Endothelial cell of umbilical vein (primary cell): ENCODE results near the gene RGS17. TPM values are rescaled to one million over a fixed set of nuclear protein-coding genes. Genes with fewer than 3 reads are reported as not detected.

Experiments
- BruUV-seq: library from RNA; stranded (reverse); fragments of 400-500 nt; replicated peaks from 2 replicates; lab custom pipeline; 2021; lab: Mats Ljungman, UMichigan
- CTCF ChIA-PET: fragments of 300-600, 350-600 bp; sonication (Branson Sonifier 250); formaldehyde crosslinking; loops from one replicate; lab custom pipeline; 2021; ENCODE audit warnings: antibody characterized with exemption, inconsistent platforms; lab: Charles Lee
- POLR2A ChIA-PET: fragments of 300-600, 350-600 bp; sonication (Branson Sonifier 250); formaldehyde crosslinking; loops from one replicate; lab custom pipeline; 2021; ENCODE audit warnings: antibody characterized with exemption, inconsistent platforms; lab: Charles Lee
- DNase-seq: peaks from one replicate; pipeline ENCODE4 v3.0.0-alpha.2; 2011; ENCODE audit warnings: low read depth, low spot score
- FAIRE-seq: peaks from 2 replicates; lab custom pipeline; 2011; peaks lifted over from hg19 to GRCh38; lab: Jason Lieb, UNC
- H2AFZ ChIP-seq: 2 replicates; pipeline ENCODE4 v1.6.0; 2012; ENCODE audit warnings: low read depth, low read length, control low read depth, inconsistent platforms
- H3K27ac ChIP-seq: 2 replicates; pipeline ENCODE4 v1.5.1; 2011; ENCODE audit warnings: low read depth, mild to moderate bottlenecking, control low read depth, low read length, moderate library complexity; ENCODE audit not compliant: insufficient read depth
- H3K27me3 ChIP-seq, 2 experiments: 2 replicates each; pipeline versions ENCODE4 v1.6.0 to v1.6.1; 2011; ENCODE audit warnings: low read length in 2 of 2, mixed read lengths in 1 of 2; ENCODE audit not compliant: control insufficient read depth in 2 of 2, insufficient read depth in 2 of 2
- H3K36me3 ChIP-seq, 2 experiments: 2 replicates in 1 of 2; 3 replicates in 1 of 2; pipeline ENCODE4 v1.5.1; 2011; ENCODE audit warnings: low read length in 2 of 2, mild to moderate bottlenecking in 1 of 2, moderate library complexity in 1 of 2; ENCODE audit not compliant: control insufficient read depth in 2 of 2, insufficient read depth in 2 of 2; ENCODE audit errors: extremely low read depth in 1 of 2
- H3K4me1 ChIP-seq: 3 replicates; pipeline ENCODE4 v1.5.1; 2011; ENCODE audit warnings: mild to moderate bottlenecking, low read length; ENCODE audit not compliant: control insufficient read depth, insufficient read depth; ENCODE audit errors: extremely low read depth
- H3K4me2 ChIP-seq: 2 replicates; pipeline ENCODE4 v1.6.1; 2011; ENCODE audit warnings: low read length, control low read depth, mixed read lengths; ENCODE audit not compliant: insufficient read depth
- H3K4me3 ChIP-seq, 3 experiments: fragments of 200-600 bp in 1 of 3; sonication (generic), shearing (Covaris generic) in 1 of 3; replicated peaks in 1 of 3; 2 replicates each; pipeline ENCODE4 v1.5.1; 2011 to 2016; ENCODE audit warnings: control low read depth in 3 of 3, low read length in 3 of 3, mild to moderate bottlenecking in 2 of 3, inconsistent platforms in 1 of 3, low read depth in 1 of 3, moderate library complexity in 1 of 3; ENCODE audit not compliant: insufficient read depth in 1 of 3
- H3K79me2 ChIP-seq: 2 replicates; pipeline ENCODE4 v1.6.0; 2012; ENCODE audit warnings: low read length, inconsistent platforms; ENCODE audit not compliant: control insufficient read depth, insufficient read depth
- H3K9ac ChIP-seq: replicated peaks from 2 replicates; pipeline ENCODE3; 2011; ENCODE audit warnings: low read length, control low read depth; ENCODE audit not compliant: insufficient read depth; ENCODE audit errors: extremely low read depth
- H3K9me1 ChIP-seq: replicated peaks from 3 replicates; pipeline ENCODE4 v1.6.0; 2011; ENCODE audit warnings: mild to moderate bottlenecking, low read length; ENCODE audit not compliant: control insufficient read depth, insufficient read depth; ENCODE audit errors: extremely low read depth
- H3K9me3 ChIP-seq: replicated peaks from 2 replicates; pipeline ENCODE4 v1.5.1; 2012; ENCODE audit warnings: low read length, inconsistent platforms; ENCODE audit not compliant: control insufficient read depth, insufficient read depth
- H4K20me1 ChIP-seq: replicated peaks from 2 replicates; pipeline ENCODE3; 2011; ENCODE audit warnings: mild to moderate bottlenecking, low read length; ENCODE audit not compliant: control insufficient read depth, insufficient read depth; ENCODE audit errors: extremely low read depth
- EZH2 ChIP-seq: IDR thresholded peaks from 2 replicates; pipeline ENCODE4 v1.6.1; 2012; ENCODE audit warnings: borderline replicate concordance, low read depth, mild to moderate bottlenecking, moderate library complexity, low read length, inconsistent platforms; ENCODE audit not compliant: severe bottlenecking
- FOS ChIP-seq: IDR thresholded peaks from 2 replicates; pipeline ENCODE4 v1.6.1; 2011; ENCODE audit warnings: mild to moderate bottlenecking, low read length, moderate library complexity, borderline replicate concordance; ENCODE audit not compliant: insufficient read depth
- GATA2 ChIP-seq: IDR thresholded peaks from 2 replicates; pipeline ENCODE4 v1.7.0; 2011; ENCODE audit warnings: low read depth, mild to moderate bottlenecking, moderate library complexity, mixed read lengths, low read length; ENCODE audit not compliant: insufficient read length, insufficient read depth
- JUN ChIP-seq: IDR thresholded peaks from 2 replicates; pipeline ENCODE4 v1.6.1; 2011; ENCODE audit warnings: borderline replicate concordance, low read depth; ENCODE audit not compliant: insufficient read length, insufficient read depth
- MYC ChIP-seq: IDR thresholded peaks from one replicate; pipeline ENCODE4 v1.6.1; 2011; ENCODE audit warnings: mild to moderate bottlenecking, low read depth, low read length
- POLR2A ChIP-seq: IDR thresholded peaks from 2 replicates; pipeline ENCODE4 v1.6.1; 2012; ENCODE audit warnings: low read depth, mild to moderate bottlenecking, control low read depth, low read length
- POLR2AphosphoS5 ChIP-seq: IDR thresholded peaks from 2 replicates; pipeline ENCODE4 v1.6.1; 2012; ENCODE audit warnings: low read depth, mild to moderate bottlenecking, control low read depth, low read length, moderate library complexity; ENCODE audit not compliant: insufficient read depth
- dilution Hi-C: fragments of 300-500 bp; cut with MboI; formaldehyde crosslinking; loops from one replicate; pipeline ENCODE4 v1.15.0; 2019; ENCODE audit warnings: low sequenced_read_pairs; ENCODE audit not compliant: extremely low pct_ligation_motif_present
- intact Hi-C: fragments of 100-400 bp; cut with micrococcal nuclease; formaldehyde crosslinking; loops from one replicate; pipeline ENCODE4 v1.10.0; 2022
- polyA plus RNA-seq, 4 experiments: library from polyadenylated mRNA; depleted of rRNA in 3 of 4; stranded (reverse) in 3 of 4; unstranded in 1 of 4; fragments of >200 nt; gene quantifications; 2 replicates each; pipeline versions ENCODE4 v1.2.1 to v1.2.3, GENCODE V29; 2011 to 2012; ENCODE audit warnings: missing spikeins in 1 of 4
- total RNA-seq: library from RNA; stranded (reverse); gene quantifications from 2 replicates; pipeline ENCODE4 v1.2.3, GENCODE V29; 2021
- TF ChIP-seq, protein P1 (sequence below): IDR thresholded peaks from 2 replicates; pipeline ENCODE4 v1.6.1; 2011; ENCODE audit not compliant: insufficient read depth, insufficient read length
- TF ChIP-seq, protein P2 (sequence below), 2 donors: IDR thresholded peaks; 1 replicate in 1 of 2; 2 replicates in 1 of 2; pipeline ENCODE4 v1.5.1; 2011; ENCODE audit warnings: low read length in 2 of 2, mild to moderate bottlenecking in 2 of 2, moderate library complexity in 2 of 2, control low read depth in 1 of 2, inconsistent platforms in 1 of 2, low read depth in 1 of 2; ENCODE audit not compliant: insufficient read depth in 1 of 2; ENCODE audit errors: extremely low read depth in 1 of 2

The RGS17 gene
- total and polyA plus RNA-seq, 2 donors (not counting 3 experiments of a cell fraction or from before 2014, with no cell fraction given): 0.40 to 1.1 TPM

DNA sequence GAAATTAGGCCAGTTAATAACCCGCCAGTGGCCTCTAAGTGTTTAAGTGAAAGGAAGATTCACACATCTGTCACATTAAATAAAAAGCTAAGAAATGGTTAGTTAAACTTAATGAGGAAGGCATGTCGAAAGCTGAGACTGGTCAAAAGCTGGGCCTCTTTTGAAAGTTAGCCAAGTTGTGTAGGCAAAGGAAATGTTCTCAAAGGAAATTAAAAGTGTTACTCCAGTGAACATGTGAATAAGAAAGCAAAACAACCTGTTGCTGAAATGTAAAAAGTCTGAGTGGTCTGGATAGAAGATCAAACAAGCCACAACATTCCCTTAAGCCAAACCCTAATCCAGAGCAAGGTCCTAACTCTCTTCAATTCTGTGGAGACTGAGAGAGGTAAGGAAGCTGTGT lies 117.6 kb downstream of the RGS17 start:
- H3K9me1 ChIP-seq: no peaks in the 10 kb centered on the region
- FAIRE-seq: no peak
- no peaks in the 10 kb centered on the region for H3K27me3 ChIP-seq
- peak; percentile 62 for DNase-seq
- H3K9ac ChIP-seq: no peak overlapping the region
- ChIA-PET POLR2A (no interaction called here), CTCF (interaction anchor here (0.9 to 1.3 kb wide), 2 partner anchors 18 to 59 kb away, joined by 3 to 5 read pairs; no protein-coding TSS in a partner anchor)
- no peaks in the 10 kb centered on the region for H3K4me1 ChIP-seq
- H3K4me2 ChIP-seq: no peak overlapping the region
- BruUV-seq: no TSS peak
- dilution Hi-C loops (no loop called here), intact Hi-C loops (no loop called here)
- H2AFZ ChIP-seq: no peak overlapping the region
- no peak overlapping the region for H3K27ac ChIP-seq
- no peak overlapping the region for H3K4me3 ChIP-seq
- TF ChIP-seq, protein P1, sequence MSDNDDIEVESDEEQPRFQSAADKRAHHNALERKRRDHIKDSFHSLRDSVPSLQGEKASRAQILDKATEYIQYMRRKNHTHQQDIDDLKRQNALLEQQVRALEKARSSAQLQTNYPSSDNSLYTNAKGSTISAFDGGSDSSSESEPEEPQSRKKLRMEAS: no peak
- TF ChIP-seq JUN (no peak), EZH2 (no peak), FOS (no peak), MYC (no peak), GATA2 (no peak), POLR2A (no peak), POLR2AphosphoS5 (no peak)
- TF ChIP-seq, protein P2, sequence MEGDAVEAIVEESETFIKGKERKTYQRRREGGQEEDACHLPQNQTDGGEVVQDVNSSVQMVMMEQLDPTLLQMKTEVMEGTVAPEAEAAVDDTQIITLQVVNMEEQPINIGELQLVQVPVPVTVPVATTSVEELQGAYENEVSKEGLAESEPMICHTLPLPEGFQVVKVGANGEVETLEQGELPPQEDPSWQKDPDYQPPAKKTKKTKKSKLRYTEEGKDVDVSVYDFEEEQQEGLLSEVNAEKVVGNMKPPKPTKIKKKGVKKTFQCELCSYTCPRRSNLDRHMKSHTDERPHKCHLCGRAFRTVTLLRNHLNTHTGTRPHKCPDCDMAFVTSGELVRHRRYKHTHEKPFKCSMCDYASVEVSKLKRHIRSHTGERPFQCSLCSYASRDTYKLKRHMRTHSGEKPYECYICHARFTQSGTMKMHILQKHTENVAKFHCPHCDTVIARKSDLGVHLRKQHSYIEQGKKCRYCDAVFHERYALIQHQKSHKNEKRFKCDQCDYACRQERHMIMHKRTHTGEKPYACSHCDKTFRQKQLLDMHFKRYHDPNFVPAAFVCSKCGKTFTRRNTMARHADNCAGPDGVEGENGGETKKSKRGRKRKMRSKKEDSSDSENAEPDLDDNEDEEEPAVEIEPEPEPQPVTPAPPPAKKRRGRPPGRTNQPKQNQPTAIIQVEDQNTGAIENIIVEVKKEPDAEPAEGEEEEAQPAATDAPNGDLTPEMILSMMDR (IDR thresholded peaks at IDR 0.05; ENCODE audit: extremely low read depth in 1 of 2, insufficient read depth in 1 of 2, low read depth in 1 of 2, low read length in 2 of 2): no peak
- no peaks in the 10 kb centered on the region for H3K36me3 ChIP-seq
- no peaks in the 10 kb centered on the region for H3K9me3 ChIP-seq
- H4K20me1 ChIP-seq: no peaks in the 10 kb centered on the region
- H3K79me2 ChIP-seq: no peaks in the 10 kb centered on the region
